HepG2 (cell line): Measurements from ENCODE around the gene M1AP. TPM values are rescaled to one million over a fixed set of nuclear protein-coding genes. Genes with fewer than 3 reads are reported as not detected.

Source experiments
- ATM ChIP-seq: fragments of 450-650 bp; IDR thresholded peaks from 2 replicates; pipeline ENCODE4 v1.7.1; 2017; ENCODE audit warnings: mild to moderate bottlenecking, borderline replicate concordance
- CHD4 ChIP-seq: fragments of 200-600 bp; sonication (generic); IDR thresholded peaks from 2 replicates; pipeline ENCODE4 v1.7.0; 2017; ENCODE audit warnings: mild to moderate bottlenecking, low read length, borderline replicate concordance
- GABPB1 ChIP-seq: IDR thresholded peaks from 2 replicates; pipeline ENCODE4 v1.6.1; 2016; ENCODE audit warnings: mild to moderate bottlenecking, missing genetic modification reagents, moderate library complexity, missing compliant biosample characterization
- HNF4A ChIP-seq: sonication (generic); formaldehyde crosslinking; IDR thresholded peaks from 2 replicates; pipeline ENCODE4 v1.4.0; 2020; ENCODE audit warnings: missing genetic modification reagents
- MAFF ChIP-seq: IDR thresholded peaks from 2 replicates; pipeline ENCODE4 v1.6.1; 2011; ENCODE audit warnings: low read depth, low read length, improper control_type of control experiment
- REL ChIP-seq: sonication (generic); formaldehyde crosslinking; conservative IDR thresholded peaks from 2 replicates; pipeline ENCODE4 v1.8.0; 2022; ENCODE audit warnings: mild to moderate bottlenecking, missing genetic modification reagents, moderate library complexity
- SIN3A ChIP-seq: IDR thresholded peaks from 2 replicates; pipeline ENCODE4 v1.6.1; 2011; ENCODE audit warnings: low read depth, mild to moderate bottlenecking, control low read depth, low read length, borderline replicate concordance
- THAP11 ChIP-seq: IDR thresholded peaks from 2 replicates; pipeline ENCODE4 v1.6.1; 2016; ENCODE audit warnings: missing biosample characterization, missing genetic modification reagents
- TOE1 ChIP-seq: sonication (generic); formaldehyde crosslinking; IDR thresholded peaks from 2 replicates; pipeline ENCODE4 v1.4.0; 2020; ENCODE audit warnings: mild to moderate bottlenecking, missing genetic modification reagents
- TSC22D2 ChIP-seq: sonication (generic); formaldehyde crosslinking; IDR thresholded peaks from 2 replicates; pipeline ENCODE4 v1.5.1; 2020; ENCODE audit warnings: missing genetic modification reagents, mild to moderate bottlenecking, borderline replicate concordance
- U2AF2 ChIP-seq: fragments of 200-400 bp; formaldehyde crosslinking; IDR thresholded peaks from 2 replicates; pipeline ENCODE4 v1.6.1; 2017; ENCODE audit warnings: low read depth, mild to moderate bottlenecking, low read length
- ZNF556 ChIP-seq: sonication (generic); formaldehyde crosslinking; IDR thresholded peaks from 2 replicates; pipeline ENCODE4 v1.4.0; 2020; ENCODE audit warnings: mild to moderate bottlenecking, missing genetic modification reagents, borderline replicate concordance
- ZNF563 ChIP-seq: sonication (generic); formaldehyde crosslinking; IDR thresholded peaks from 2 replicates; pipeline ENCODE4 v1.8.0; 2022; ENCODE audit warnings: mild to moderate bottlenecking, moderate library complexity, missing genetic modification reagents
- ZNF619 ChIP-seq: sonication (generic); formaldehyde crosslinking; IDR thresholded peaks from 2 replicates; pipeline ENCODE4 v1.4.0; 2020; ENCODE audit warnings: mild to moderate bottlenecking, missing genetic modification reagents
- ZNF746 ChIP-seq: sonication (generic); formaldehyde crosslinking; IDR thresholded peaks from 2 replicates; pipeline ENCODE4 v1.8.0; 2022; ENCODE audit warnings: mild to moderate bottlenecking, missing genetic modification reagents
- ZNF776 ChIP-seq: sonication (generic); formaldehyde crosslinking; IDR thresholded peaks from 2 replicates; pipeline ENCODE4 v1.4.0; 2020; ENCODE audit warnings: mild to moderate bottlenecking, missing genetic modification reagents
- polyA plus RNA-seq, 8 experiments: library from polyadenylated mRNA; depleted of rRNA in 3 of 8; stranded (reverse) in 7 of 8; unstranded in 1 of 8; fragments of >200 nt; fragmentation: Illumina TruSeq in 4 of 8; extraction: Trizol in 4 of 8; gene quantifications; 2 replicates each; pipeline versions ENCODE4 v1.2.1 to v1.2.3, GENCODE V29; 2011 to 2016; ENCODE audit warnings: low read depth in 4 of 8, missing spikeins in 1 of 8, mixed read lengths in 1 of 8; ENCODE audit not compliant: insufficient read depth in 1 of 8
- total RNA-seq, 5 experiments: library from RNA; depleted of rRNA; stranded (reverse); fragments of >200 nt; fragmentation: Illumina TruSeq; extraction: Trizol; gene quantifications; 2 replicates each; pipeline ENCODE4 v1.2.3, GENCODE V29; 2016; ENCODE audit warnings: low read depth in 1 of 5
- TF ChIP-seq, protein P1 (sequence below): sonication (generic); formaldehyde crosslinking; conservative IDR thresholded peaks from 2 replicates; pipeline ENCODE4 v1.4.0; 2020; ENCODE audit warnings: missing genetic modification reagents
- TF ChIP-seq, protein P2 (sequence below): sonication (generic); formaldehyde crosslinking; IDR thresholded peaks from 2 replicates; pipeline ENCODE4 v1.8.0; 2022; ENCODE audit warnings: mild to moderate bottlenecking, missing genetic modification reagents; ENCODE audit not compliant: insufficient replicate concordance
- TF ChIP-seq, protein P3 (sequence below): sonication (generic); formaldehyde crosslinking; IDR thresholded peaks from 2 replicates; pipeline ENCODE4 v1.4.0; 2020; ENCODE audit warnings: missing genetic modification reagents
- TF ChIP-seq, protein P4 (sequence below): sonication (generic); formaldehyde crosslinking; IDR thresholded peaks from 2 replicates; pipeline ENCODE4 v1.4.0; 2020; ENCODE audit warnings: missing genetic modification reagents, borderline replicate concordance

The M1AP gene
- total and polyA plus RNA-seq, 2 of the 13 experiments (the other 11 are each of a cell fraction or from before 2014, with no cell fraction given): not detected

DNA sequence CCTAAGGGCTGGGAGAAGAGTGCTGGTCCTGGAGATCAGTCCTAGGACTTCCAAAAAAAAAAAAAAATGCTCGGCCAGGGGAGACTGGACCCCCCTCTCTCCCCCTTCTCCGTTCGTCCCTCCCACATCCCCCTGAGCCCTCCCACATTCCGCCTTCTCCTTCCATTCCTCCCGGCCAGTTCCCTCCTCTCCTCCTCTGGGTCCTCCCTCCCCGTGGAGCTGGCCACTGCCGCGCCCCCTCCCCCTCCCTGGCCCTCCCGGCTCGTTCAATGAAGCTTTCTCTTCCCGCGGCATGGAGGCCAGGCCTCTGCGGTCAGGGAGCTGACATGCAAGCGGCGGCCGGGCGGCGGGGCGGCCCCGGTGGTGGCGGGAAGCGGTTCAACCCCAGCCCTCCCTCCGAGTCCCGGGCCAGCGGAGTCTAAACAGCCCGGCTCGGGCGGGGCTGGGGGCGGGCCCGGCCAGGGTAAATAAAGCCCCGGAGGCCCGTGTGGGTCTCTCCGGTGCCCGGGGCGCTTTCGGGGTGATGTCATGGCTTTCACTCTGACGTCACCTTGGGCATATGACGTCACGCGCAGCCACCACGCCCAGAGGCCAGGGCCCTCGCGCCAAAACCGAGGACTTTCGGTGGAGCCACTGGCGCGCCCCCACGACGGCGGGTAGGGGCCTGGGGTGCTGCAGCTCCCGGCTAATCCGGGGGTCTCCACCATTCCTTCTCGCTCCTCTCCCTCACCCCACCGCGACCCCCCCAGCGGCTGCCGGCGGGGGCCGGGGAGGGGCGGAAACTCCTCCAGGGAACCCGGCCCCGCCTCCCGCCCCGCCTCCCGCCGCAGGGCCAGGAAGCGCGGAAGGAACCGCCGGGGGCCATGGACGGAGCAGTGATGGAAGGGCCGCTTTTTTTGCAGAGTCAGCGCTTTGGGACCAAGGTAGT, 94.0 kb downstream of the M1AP start, which contains the start of the genes DOK1 and LOXL3 (continued):
- TF ChIP-seq, protein P1, sequence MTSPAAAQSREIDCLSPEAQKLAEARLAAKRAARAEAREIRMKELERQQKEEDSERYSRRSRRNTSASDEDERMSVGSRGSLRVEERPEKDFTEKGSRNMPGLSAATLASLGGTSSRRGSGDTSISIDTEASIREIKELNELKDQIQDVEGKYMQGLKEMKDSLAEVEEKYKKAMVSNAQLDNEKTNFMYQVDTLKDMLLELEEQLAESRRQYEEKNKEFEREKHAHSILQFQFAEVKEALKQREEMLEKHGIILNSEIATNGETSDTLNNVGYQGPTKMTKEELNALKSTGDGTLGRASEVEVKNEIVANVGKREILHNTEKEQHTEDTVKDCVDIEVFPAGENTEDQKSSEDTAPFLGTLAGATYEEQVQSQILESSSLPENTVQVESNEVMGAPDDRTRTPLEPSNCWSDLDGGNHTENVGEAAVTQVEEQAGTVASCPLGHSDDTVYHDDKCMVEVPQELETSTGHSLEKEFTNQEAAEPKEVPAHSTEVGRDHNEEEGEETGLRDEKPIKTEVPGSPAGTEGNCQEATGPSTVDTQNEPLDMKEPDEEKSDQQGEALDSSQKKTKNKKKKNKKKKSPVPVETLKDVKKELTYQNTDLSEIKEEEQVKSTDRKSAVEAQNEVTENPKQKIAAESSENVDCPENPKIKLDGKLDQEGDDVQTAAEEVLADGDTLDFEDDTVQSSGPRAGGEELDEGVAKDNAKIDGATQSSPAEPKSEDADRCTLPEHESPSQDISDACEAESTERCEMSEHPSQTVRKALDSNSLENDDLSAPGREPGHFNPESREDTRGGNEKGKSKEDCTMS (CRISPR knock-in tag): no peak
- TF ChIP-seq TOE1: no peak
- 0 out of 2 replicates have a peak, but pooled peaks have one; percentile 26 for TF ChIP-seq ZNF746 (CRISPR knock-in tag)
- TF ChIP-seq MAFF: peak; percentile 99
- peak; percentile 67; the same call in 1 of the 2 replicates for TF ChIP-seq GABPB1 (CRISPR knock-in tag)
- TF ChIP-seq, protein P2, sequence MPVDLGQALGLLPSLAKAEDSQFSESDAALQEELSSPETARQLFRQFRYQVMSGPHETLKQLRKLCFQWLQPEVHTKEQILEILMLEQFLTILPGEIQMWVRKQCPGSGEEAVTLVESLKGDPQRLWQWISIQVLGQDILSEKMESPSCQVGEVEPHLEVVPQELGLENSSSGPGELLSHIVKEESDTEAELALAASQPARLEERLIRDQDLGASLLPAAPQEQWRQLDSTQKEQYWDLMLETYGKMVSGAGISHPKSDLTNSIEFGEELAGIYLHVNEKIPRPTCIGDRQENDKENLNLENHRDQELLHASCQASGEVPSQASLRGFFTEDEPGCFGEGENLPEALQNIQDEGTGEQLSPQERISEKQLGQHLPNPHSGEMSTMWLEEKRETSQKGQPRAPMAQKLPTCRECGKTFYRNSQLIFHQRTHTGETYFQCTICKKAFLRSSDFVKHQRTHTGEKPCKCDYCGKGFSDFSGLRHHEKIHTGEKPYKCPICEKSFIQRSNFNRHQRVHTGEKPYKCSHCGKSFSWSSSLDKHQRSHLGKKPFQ (CRISPR knock-in tag): no peak
- peak; percentile 34; the same call in 1 of the 2 replicates for TF ChIP-seq SIN3A
- no peak for TF ChIP-seq TSC22D2 (CRISPR knock-in tag)
- 0 out of 2 replicates have a peak, but pooled peaks have one; percentile 35 for TF ChIP-seq ZNF563
- TF ChIP-seq, protein P3, sequence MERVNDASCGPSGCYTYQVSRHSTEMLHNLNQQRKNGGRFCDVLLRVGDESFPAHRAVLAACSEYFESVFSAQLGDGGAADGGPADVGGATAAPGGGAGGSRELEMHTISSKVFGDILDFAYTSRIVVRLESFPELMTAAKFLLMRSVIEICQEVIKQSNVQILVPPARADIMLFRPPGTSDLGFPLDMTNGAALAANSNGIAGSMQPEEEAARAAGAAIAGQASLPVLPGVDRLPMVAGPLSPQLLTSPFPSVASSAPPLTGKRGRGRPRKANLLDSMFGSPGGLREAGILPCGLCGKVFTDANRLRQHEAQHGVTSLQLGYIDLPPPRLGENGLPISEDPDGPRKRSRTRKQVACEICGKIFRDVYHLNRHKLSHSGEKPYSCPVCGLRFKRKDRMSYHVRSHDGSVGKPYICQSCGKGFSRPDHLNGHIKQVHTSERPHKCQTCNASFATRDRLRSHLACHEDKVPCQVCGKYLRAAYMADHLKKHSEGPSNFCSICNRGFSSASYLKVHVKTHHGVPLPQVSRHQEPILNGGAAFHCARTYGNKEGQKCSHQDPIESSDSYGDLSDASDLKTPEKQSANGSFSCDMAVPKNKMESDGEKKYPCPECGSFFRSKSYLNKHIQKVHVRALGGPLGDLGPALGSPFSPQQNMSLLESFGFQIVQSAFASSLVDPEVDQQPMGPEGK: peak; percentile 66
- TF ChIP-seq ZNF556: no peak
- no peak for TF ChIP-seq CHD4
- TF ChIP-seq U2AF2: no peak
- 0 out of 2 replicates have a peak, but pooled peaks have one; percentile 19 for TF ChIP-seq THAP11 (CRISPR knock-in tag)
- no peak for TF ChIP-seq REL (CRISPR knock-in tag)
- TF ChIP-seq, protein P4, sequence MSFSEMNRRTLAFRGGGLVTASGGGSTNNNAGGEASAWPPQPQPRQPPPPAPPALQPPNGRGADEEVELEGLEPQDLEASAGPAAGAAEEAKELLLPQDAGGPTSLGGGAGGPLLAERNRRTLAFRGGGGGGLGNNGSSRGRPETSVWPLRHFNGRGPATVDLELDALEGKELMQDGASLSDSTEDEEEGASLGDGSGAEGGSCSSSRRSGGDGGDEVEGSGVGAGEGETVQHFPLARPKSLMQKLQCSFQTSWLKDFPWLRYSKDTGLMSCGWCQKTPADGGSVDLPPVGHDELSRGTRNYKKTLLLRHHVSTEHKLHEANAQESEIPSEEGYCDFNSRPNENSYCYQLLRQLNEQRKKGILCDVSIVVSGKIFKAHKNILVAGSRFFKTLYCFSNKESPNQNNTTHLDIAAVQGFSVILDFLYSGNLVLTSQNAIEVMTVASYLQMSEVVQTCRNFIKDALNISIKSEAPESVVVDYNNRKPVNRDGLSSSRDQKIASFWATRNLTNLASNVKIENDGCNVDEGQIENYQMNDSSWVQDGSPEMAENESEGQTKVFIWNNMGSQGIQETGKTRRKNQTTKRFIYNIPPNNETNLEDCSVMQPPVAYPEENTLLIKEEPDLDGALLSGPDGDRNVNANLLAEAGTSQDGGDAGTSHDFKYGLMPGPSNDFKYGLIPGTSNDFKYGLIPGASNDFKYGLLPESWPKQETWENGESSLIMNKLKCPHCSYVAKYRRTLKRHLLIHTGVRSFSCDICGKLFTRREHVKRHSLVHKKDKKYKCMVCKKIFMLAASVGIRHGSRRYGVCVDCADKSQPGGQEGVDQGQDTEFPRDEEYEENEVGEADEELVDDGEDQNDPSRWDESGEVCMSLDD (CRISPR knock-in tag): no peak
- no peak for TF ChIP-seq HNF4A (CRISPR knock-in tag)
- peak; percentile 15; the same call in 1 of the 2 replicates for TF ChIP-seq ZNF619 (CRISPR knock-in tag)
- TF ChIP-seq ATM: no peak
- TF ChIP-seq ZNF776 (CRISPR knock-in tag): peak; percentile 75; the same call in 1 of the 2 replicates
